OCI-LY3 (cell line): Measurements from ENCODE around the gene TYMP.
A peak's percentile ranks its signal among the peaks of the same experiment; 100 is the strongest.

Experiments
- H2AFZ ChIP-seq: fragments of 200-600, 300-600 bp; shearing (Covaris generic); 2 replicates; pipeline ENCODE4 v1.6.0; 2014; ENCODE audit warnings: antibody characterized with exemption, low read depth, low read length
- H3K27ac ChIP-seq: fragments of 200-600, 300-600 bp; sonication (generic); 2 replicates; pipeline ENCODE4 v1.5.1; 2014; ENCODE audit warnings: mild to moderate bottlenecking, low read length, moderate library complexity, mixed read lengths
- H3K27me3 ChIP-seq: fragments of 200-600, 300-600 bp; sonication (generic); 2 replicates; pipeline ENCODE4 v1.6.1; 2014; ENCODE audit warnings: low read depth, low read length, mixed read lengths
- H3K36me3 ChIP-seq: fragments of 200-600, 300-600 bp; sonication (generic); replicated peaks from 2 replicates; pipeline ENCODE3; 2014; ENCODE audit warnings: low read depth, low read length, mixed read lengths
- H3K4me1 ChIP-seq: fragments of 300-600, 200-600 bp; sonication (generic); 2 replicates; pipeline ENCODE4 v1.6.1; 2014; ENCODE audit warnings: low read length, mixed read lengths
- H3K4me2 ChIP-seq: fragments of 200-600, 300-600 bp; sonication (generic); 2 replicates; pipeline ENCODE4 v1.6.1; 2014; ENCODE audit warnings: low read length, mixed read lengths
- H3K4me3 ChIP-seq: fragments of 300-600, 200-600 bp; sonication (generic); 2 replicates; pipeline ENCODE4 v1.5.1; 2014; ENCODE audit warnings: antibody characterized with exemption, mild to moderate bottlenecking, low read length, moderate library complexity
- H3K79me2 ChIP-seq: fragments of 300-600, 200-600 bp; shearing (Covaris generic); 2 replicates; pipeline ENCODE4 v1.6.1; 2014; ENCODE audit warnings: mild to moderate bottlenecking, low read length, mixed read lengths
- H3K9ac ChIP-seq: fragments of 300-600, 200-600 bp; shearing (Covaris generic); 2 replicates; pipeline ENCODE4 v1.6.0; 2014; ENCODE audit warnings: mild to moderate bottlenecking, low read length, moderate library complexity
- H3K9me3 ChIP-seq: fragments of 200-600, 300-600 bp; shearing (Covaris generic); 2 replicates; pipeline ENCODE4 v1.6.1; 2014; ENCODE audit warnings: low read length, mixed read lengths; ENCODE audit not compliant: insufficient read depth
- H4K20me1 ChIP-seq: fragments of 200-600, 300-600 bp; sonication (generic); 2 replicates; pipeline ENCODE4 v1.6.1; 2016; ENCODE audit warnings: low read length, mixed read lengths; ENCODE audit not compliant: insufficient read depth
- CTCF ChIP-seq: fragments of 200-600, 300-600 bp; sonication (generic); IDR thresholded peaks from 2 replicates; pipeline ENCODE4 v1.5.1; 2014; ENCODE audit warnings: antibody characterized with exemption, low read length, low read depth
- EZH2phosphoT487 ChIP-seq: fragments of 200-600 bp; shearing (Covaris generic); IDR thresholded peaks from 2 replicates; pipeline ENCODE4 v1.6.1; 2018; ENCODE audit warnings: antibody characterized with exemption, mixed run types, low read depth

Gene TYMP

GRCh38 chr22:50564289-50564688 is 34.5 kb upstream of the TYMP start:
- Histone ChIP-seq H3K9ac (no peak overlapping the region), H2AFZ (no peak overlapping the region), H3K4me2 (no peak overlapping the region), H3K27ac (no peak overlapping the region), H3K4me3 (no peak overlapping the region), H3K4me1 (no peaks in the 10 kb centered on the region), H3K27me3 (no peaks in the 10 kb centered on the region), H4K20me1 (no peaks in the 10 kb centered on the region), H3K79me2 (no peaks in the 10 kb centered on the region), H3K9me3 (no peaks in the 10 kb centered on the region), H3K36me3 (peaks cover 2% of the 10 kb centered on the region)
- TF ChIP-seq CTCF = no peak
- TF ChIP-seq EZH2phosphoT487 = no peak

GRCh38 chr22:50563413-50564160 is 33.8 kb upstream of the TYMP start:
- H3K27me3 ChIP-seq = no peaks in the 10 kb centered on the region
- H3K4me1 ChIP-seq = no peaks in the 10 kb centered on the region
- TF ChIP-seq EZH2phosphoT487 (no peak), CTCF (no peak)
- H3K9ac ChIP-seq = peak overlapping the region; percentile 61
- H3K4me3 ChIP-seq = peak overlapping the region; percentile 87
- H3K36me3 ChIP-seq = peaks cover 2% of the 10 kb centered on the region
- no peak overlapping the region for H2AFZ ChIP-seq
- H3K9me3 ChIP-seq = no peaks in the 10 kb centered on the region
- no peaks in the 10 kb centered on the region for H3K79me2 ChIP-seq
- no peaks in the 10 kb centered on the region for H4K20me1 ChIP-seq
- H3K27ac ChIP-seq = no peak overlapping the region
- peak overlapping the region; percentile 79 for H3K4me2 ChIP-seq

- Histone ChIP-seq H3K4me1 (no peaks in the 10 kb centered on the region), H3K4me2 (peak within 1 kb of the TSS; percentile 79), H3K27me3 (no peaks in the 10 kb centered on the region), H3K27ac (no peak within 1 kb of the TSS), H2AFZ (no peak within 1 kb of the TSS), H3K36me3 (no peaks in the 10 kb centered on the region), H3K9me3 (no peaks in the 10 kb centered on the region), H3K4me3 (peak within 1 kb of the TSS; percentile 87), H4K20me1 (no peaks in the 10 kb centered on the region), H3K9ac (peak within 1 kb of the TSS; percentile 61), H3K79me2 (no peaks in the 10 kb centered on the region)
- TF ChIP-seq EZH2phosphoT487 (no peak), CTCF (peak; percentile 52)
Measured at GRCh38 chr22:50562523-50563412, 33.0 kb upstream of the TYMP start, which contains the start of gene SYCE3. Gene SYCE3, minus strand, starts transcription at chr22:50562919. Its CDS starts 6,514 bp downstream, at chr22:50556405.
